Activated naive CD8-positive, alpha-beta T cell treated with anti-CD3 and anti-CD28 coated beads, Interleukin-2, amount 50 U/mL, for 24 hours (primary cell): ENCODE data around the gene SNED1.

ENCODE experiments used
- ATAC-seq: fragments of 150-1000 bp; cut with Tn5 transposase; one replicate; pipeline ENCODE4 v1.10.0; 2021
- DNase-seq: peaks from one replicate; pipeline ENCODE4 v3.0.0; 2021
- H3K27ac Mint-ChIP-seq: one replicate; pipeline ENCODE4 v1.8.0; 2021; ENCODE audit warnings: mild to moderate bottlenecking, mixed read lengths
- H3K27me3 Mint-ChIP-seq: one replicate; pipeline ENCODE4 v1.8.0; 2021; ENCODE audit warnings: mixed read lengths
- H3K36me3 Mint-ChIP-seq: one replicate; pipeline ENCODE4 v1.8.0; 2021; ENCODE audit warnings: low read depth, mixed read lengths
- H3K4me1 Mint-ChIP-seq: one replicate; pipeline ENCODE4 v1.8.0; 2021; ENCODE audit warnings: mixed read lengths
- H3K4me3 Mint-ChIP-seq: one replicate; pipeline ENCODE4 v1.8.0; 2021; ENCODE audit warnings: mild to moderate bottlenecking, moderate library complexity, mixed read lengths
- H3K9me3 Mint-ChIP-seq: one replicate; pipeline ENCODE4 v1.8.0; 2021; ENCODE audit warnings: mixed read lengths

SNED1 gene

DNA sequence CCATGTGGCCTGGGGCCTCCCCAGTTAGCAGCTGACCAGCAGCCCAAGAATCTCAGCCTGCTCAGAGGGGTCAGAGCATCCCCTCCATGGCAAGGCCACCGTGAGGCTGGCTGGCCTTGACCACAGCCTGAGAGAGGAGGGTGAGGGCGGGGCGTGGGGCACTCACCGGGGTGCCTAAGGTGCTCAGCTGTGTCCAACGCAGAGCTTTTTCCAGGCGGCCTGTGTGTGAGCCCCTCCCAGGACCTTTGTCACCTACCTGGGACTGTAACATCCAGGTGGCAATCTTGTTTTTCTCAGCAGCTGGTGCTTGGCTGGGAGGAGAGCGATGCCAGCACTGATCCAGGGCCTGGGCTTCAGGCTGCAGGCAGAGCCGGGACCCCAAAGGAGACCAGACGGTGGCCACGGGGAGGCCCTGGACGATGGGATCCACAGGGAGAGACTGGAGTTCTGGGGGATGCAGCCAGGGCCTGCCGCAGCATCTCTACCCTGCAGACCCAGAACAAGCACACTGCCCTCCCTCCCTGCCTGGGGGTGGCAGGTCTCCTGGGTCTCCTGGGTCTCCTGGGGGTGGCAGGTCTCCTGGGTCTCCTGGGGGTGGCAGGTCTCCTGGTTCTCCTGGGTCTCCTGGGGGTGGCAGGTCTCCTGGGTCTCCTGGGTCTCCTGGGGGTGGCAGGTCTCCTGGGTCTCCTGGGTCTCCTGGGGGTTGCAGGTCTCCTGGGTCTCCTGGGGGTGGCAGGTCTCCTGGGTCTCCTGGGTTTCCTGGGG lies 12.3 kb downstream of the SNED1 start:
- Mint-ChIP-seq H3K9me3 (peaks cover 6% of the 10 kb centered on the region), H3K4me1 (peaks cover 44% of the 10 kb centered on the region), H3K27me3 (no peaks in the 10 kb centered on the region), H3K4me3 (peak overlapping the region; percentile 25), H3K27ac (no peak overlapping the region), H3K36me3 (peaks cover 2% of the 10 kb centered on the region)
- no peak for DNase-seq
- no peak for ATAC-seq

DNA sequence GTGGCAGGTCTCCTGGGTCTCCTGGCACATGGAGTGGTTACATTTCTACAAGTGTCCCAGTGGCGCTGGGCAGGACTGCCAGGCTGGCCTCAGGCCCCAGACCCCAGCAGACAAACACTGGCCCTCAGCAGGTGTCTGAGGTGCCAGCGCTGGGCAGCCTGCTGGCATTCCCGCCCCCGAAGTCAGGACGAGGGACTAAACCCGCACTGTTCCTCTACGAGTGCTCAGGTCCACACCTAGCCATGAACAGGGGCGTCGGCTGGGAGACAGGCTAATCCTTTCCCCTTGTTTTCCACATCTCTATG lies 12.8 kb downstream of the SNED1 start:
- peaks cover 1% of the 10 kb centered on the region for H3K9me3 Mint-ChIP-seq
- ATAC-seq: no peak
- peaks cover 42% of the 10 kb centered on the region for H3K4me1 Mint-ChIP-seq
- no peak for DNase-seq
- no peaks in the 10 kb centered on the region for H3K27me3 Mint-ChIP-seq
- H3K27ac Mint-ChIP-seq: no peak overlapping the region
- H3K4me3 Mint-ChIP-seq: no peak overlapping the region
- H3K36me3 Mint-ChIP-seq: no peaks in the 10 kb centered on the region

DNA sequence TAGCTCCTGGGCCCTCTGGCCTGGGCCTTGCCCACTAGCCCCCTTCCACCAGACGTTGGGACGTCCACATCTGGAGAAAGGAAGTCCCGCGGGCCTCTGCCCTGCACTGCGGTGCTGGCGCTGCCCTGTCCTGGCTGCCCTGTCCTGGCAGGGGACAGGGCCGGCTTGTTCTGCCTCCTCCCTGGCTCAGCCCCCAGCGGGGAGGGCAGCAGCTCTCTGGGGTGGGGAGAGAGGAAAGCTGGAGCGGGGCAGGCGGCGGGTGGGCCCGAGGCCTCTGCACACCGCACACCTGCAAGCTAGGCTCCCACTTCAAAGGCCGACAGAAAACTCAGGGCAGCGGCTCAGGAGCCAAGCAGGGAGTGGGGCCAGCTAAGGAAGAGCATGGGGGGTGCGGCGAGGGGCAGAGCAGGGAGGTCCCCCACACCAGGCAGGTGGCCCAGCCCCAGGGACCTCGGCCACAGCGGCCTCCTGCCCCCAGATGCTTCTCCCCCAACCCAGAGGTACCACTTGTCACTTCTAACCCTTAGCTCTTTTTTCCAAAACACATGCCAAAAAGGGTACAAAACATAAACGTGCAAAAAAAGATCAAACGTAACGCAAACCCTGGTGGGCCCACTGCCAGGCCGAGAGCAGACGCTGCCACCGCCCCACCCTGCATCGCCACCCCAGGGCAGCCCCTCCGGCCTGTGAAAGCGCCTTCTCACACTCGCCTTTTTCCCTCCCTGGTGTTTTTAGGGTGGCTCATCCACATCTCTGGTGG lies 13.5 kb downstream of the SNED1 start:
- no peaks in the 10 kb centered on the region for H3K36me3 Mint-ChIP-seq
- H3K27me3 Mint-ChIP-seq: no peaks in the 10 kb centered on the region
- no peak for DNase-seq

DNA sequence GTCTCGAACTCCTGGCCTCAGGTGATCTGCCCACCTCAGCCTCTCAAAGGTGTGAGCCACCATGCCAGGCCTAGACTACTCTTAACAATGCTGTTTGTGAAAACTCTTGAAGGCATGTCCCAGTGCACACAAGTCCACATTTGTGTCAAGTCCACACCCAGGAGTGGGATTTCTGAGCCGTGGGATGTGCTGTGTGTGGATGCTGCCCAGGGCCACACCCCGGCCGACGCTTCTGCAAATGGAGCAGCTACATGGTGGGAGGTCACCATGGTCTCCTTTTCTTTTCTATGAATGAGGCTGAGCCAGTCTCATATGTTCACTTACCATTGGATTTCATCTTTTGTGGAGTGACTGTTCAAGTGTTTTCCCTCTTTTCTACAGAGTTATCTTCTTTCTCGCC lies 15.8 kb downstream of the SNED1 start:
- Mint-ChIP-seq H3K27me3 (no peaks in the 10 kb centered on the region), H3K4me3 (no peak overlapping the region), H3K36me3 (no peaks in the 10 kb centered on the region), H3K4me1 (peaks cover 28% of the 10 kb centered on the region), H3K9me3 (no peaks in the 10 kb centered on the region), H3K27ac (no peak overlapping the region)
- ATAC-seq (no peak), DNase-seq (no peak)

More for the DNA sequence above, 13.5 kb downstream of the SNED1 start:
- H3K27ac Mint-ChIP-seq: no peak overlapping the region
- ATAC-seq: no peak
- no peaks in the 10 kb centered on the region for H3K9me3 Mint-ChIP-seq
- no peak overlapping the region for H3K4me3 Mint-ChIP-seq
- peaks cover 35% of the 10 kb centered on the region for H3K4me1 Mint-ChIP-seq

DNA sequence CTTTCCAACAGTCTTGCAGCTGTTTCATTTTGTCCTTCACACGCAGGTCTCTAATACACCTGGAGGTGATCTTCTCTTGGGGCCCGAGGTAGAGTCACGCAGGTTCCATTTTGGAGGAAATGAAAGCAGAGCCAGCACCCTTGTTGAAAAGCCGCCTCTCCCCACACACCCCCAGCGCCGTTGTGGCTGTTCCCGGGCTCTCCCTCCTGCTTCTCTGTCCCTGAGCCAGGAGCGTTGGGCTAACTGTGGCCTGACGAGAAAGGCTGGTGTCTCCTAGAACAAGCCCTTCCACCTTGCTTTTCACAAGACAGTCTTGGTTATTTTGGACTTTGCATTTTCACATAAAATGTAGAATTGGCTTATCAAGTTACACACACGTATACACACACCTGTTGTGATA lies 16.3 kb downstream of the SNED1 start:
- Mint-ChIP-seq H3K27me3 (no peaks in the 10 kb centered on the region), H3K27ac (no peak overlapping the region), H3K4me3 (no peak overlapping the region), H3K4me1 (peaks cover 22% of the 10 kb centered on the region), H3K36me3 (no peaks in the 10 kb centered on the region), H3K9me3 (no peaks in the 10 kb centered on the region)
- DNase-seq: no peak
- ATAC-seq: no peak

DNA sequence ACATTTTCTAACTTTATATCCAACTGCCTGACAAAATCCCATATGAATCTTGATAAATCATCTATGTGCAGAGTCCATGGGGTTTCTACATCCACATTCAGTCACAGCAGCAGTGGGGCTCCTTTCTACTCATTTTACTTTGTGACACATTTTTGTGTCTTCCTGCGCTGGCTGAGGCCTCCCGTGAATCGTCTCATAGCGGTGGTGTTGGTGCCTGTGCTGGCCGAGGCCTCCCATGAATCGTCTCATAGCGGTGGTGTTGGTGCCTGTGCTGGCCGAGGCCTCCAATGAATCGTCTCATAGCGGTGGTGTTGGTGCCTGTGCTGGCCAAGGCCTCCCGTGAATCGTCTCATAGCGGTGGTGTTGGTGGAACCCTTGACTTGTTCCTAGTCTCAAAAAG lies 17.0 kb downstream of the SNED1 start:
- Mint-ChIP-seq H3K4me1 (peaks cover 15% of the 10 kb centered on the region), H3K27ac (no peak overlapping the region), H3K27me3 (no peaks in the 10 kb centered on the region), H3K4me3 (no peak overlapping the region), H3K36me3 (no peaks in the 10 kb centered on the region), H3K9me3 (no peaks in the 10 kb centered on the region)
- no peak for DNase-seq
- no peak for ATAC-seq

DNA sequence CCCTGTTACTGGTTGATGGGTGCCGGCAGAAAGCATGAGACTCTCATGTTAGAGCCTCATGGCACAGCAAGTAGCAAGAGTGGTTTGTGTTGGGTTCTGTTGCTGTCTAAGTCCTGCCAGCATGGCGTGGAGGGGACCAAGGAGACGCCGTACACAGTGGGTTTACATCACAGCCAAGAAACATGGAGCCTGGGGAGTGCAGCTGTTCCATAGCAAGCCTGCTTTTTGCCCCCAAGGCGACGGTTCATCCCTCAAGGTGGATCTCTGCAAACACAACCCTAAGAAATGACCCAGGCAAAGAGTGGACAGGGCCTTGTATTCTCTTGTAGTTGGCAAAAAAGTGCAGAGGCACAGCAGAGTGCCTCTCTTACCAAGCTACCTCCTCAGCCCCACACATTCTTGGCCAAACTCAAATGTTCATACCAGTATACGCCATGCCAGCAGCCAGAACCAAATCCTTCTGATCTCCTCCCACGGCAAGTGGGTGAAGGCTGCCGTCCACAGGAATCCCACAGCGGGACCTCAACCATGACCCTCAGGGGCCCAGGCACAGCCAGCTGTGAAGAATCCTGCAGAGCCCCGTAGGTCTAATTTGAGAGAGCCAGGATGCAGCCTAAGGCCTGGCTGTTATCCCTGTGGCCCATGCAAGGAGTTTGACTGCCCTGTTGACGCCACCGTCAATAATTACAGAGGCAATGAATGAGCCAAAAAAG lies 19.0 kb downstream of the SNED1 start:
- no peak for DNase-seq
- ATAC-seq: no peak
- Mint-ChIP-seq H3K36me3 (no peaks in the 10 kb centered on the region), H3K4me3 (no peak overlapping the region), H3K27me3 (no peaks in the 10 kb centered on the region), H3K4me1 (peaks cover 6% of the 10 kb centered on the region), H3K9me3 (peaks cover 2% of the 10 kb centered on the region), H3K27ac (no peak overlapping the region)

DNA sequence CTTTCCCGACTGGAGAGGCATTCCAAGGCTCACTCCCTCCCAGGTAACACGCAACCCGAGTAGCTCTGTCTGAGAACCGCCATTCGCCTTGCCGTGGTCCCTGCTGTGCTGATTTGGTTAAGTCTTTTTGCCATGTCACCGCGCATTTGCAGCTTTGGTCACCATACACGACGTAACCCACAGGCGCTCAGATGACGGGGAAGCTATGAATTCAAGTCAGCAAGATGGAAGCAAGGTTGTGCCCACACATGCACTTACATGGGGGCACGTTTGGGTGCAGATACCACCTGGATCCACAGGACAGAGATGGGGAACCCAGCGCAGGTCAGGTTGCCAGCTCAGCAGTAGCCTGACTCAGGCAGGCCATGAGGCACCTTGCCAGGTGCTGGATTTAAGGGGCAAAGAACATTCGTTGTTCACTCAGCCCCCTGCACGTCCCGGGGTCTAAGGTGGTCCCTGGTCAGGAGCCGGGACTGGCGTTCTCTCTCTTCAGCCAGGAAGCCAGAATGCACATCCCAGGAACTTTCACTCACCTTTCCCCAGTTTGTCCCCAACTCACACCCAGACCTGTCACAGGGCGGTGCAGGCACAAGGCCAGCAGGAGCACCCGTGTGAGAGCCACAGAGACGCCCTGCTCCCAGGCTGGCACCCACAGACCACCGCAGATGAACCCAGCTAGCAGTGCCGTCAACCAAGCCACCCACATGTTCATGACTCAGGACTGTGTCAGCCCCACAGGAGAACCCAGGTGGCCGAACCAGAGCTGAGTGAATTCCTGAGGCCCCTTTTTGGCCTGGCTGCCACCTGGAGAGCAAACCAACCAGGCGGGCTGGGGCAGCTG lies 19.9 kb downstream of the SNED1 start:
- ATAC-seq (peak; percentile 66), DNase-seq (no peak)
- Mint-ChIP-seq H3K4me1 (peaks cover 5% of the 10 kb centered on the region), H3K36me3 (no peaks in the 10 kb centered on the region), H3K27ac (no peak overlapping the region), H3K27me3 (no peaks in the 10 kb centered on the region), H3K9me3 (peaks cover 5% of the 10 kb centered on the region), H3K4me3 (no peak overlapping the region)

DNA sequence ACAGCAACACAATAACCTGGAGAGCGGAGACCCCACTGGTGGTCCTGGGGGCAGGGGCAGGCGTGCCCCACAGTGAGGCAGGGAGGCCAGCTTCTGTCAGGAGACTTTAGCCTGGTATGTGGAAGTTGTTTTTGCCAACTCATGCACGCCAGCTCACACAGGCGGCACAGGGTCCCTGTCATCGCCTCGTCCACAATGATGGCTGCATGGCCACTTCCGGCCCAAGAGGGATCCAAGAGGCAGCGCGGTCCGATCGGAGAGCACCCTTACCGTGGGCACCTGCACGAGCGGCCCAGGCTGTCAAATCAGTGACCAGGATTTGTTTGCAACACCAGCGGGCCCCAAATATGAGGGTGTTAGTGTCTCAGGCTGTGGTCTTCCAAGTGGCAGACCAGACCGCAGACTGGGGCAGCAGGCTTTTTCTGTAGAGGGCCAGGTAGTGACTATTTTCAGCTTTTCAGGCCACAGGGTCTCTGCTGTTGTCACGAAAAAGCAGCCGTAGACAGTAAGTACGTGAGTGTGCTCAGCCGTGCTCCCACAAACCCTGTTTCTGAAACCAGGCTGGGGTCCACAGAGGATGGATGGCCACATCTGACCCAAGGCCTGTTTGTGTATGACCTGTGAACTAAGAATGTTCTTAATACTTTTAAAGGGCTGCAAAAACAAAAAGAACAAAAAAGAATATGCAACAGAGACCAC lies 21.2 kb downstream of the SNED1 start:
- Mint-ChIP-seq H3K27me3 (no peaks in the 10 kb centered on the region), H3K9me3 (peaks cover 5% of the 10 kb centered on the region), H3K36me3 (no peaks in the 10 kb centered on the region), H3K27ac (no peak overlapping the region), H3K4me3 (no peak overlapping the region), H3K4me1 (peaks cover 5% of the 10 kb centered on the region)
- no peak for ATAC-seq
- no peak for DNase-seq

DNA sequence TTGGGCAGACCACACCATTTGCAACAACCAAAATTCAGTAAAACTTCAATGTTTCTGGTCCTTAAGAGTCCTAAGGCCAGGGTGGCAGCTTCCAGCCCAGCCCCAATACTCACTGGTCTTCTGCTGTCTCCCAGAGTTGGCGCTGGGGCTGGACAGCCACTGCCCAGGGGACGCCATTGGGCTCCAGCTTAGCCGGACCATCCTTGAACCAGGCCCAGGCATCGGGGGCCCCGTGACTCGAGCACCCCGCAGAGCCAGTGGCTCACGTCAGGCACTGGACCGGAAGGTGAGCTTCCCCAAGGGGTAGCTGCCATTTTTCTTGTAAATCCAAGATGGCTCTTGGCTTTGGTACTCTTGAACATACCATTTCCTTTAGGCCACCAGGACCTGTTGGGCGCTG lies 21.8 kb downstream of the SNED1 start:
- Mint-ChIP-seq H3K36me3 (peaks cover 2% of the 10 kb centered on the region), H3K27me3 (no peaks in the 10 kb centered on the region), H3K4me3 (no peak overlapping the region), H3K9me3 (peaks cover 8% of the 10 kb centered on the region), H3K4me1 (peaks cover 5% of the 10 kb centered on the region), H3K27ac (no peak overlapping the region)
- ATAC-seq (no peak), DNase-seq (no peak)

DNA sequence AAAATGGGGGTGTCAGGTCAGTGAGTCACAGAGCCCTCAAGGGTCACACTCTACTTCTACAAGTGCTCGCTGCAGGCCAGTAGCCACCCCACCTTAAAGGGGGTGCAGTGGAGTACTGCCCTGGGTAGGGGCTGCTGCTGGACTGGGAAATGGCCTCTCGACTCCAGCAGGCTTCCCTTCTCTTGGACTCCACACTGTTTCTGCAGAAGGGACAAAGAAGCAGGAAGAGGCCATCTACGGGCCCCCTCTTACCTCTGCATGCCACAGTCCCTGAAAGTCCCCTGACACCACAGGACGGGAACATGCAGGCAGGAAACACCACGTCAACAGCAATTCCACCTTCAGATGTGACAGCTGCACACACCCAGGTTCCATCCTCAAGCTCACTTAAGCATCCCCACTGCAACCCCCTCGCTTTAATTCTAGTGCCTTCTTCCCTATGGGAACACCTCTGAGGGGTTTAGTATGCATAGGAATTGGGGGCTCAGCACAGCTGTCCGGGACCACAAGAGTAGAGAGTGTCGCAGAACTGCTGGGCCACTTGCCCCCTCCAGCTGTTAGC lies 22.3 kb downstream of the SNED1 start:
- Mint-ChIP-seq H3K9me3 (peaks cover 13% of the 10 kb centered on the region), H3K4me3 (no peak overlapping the region), H3K27me3 (no peaks in the 10 kb centered on the region), H3K36me3 (peaks cover 5% of the 10 kb centered on the region), H3K4me1 (peaks cover 5% of the 10 kb centered on the region), H3K27ac (no peak overlapping the region)
- no peak for ATAC-seq
- no peak for DNase-seq

DNA sequence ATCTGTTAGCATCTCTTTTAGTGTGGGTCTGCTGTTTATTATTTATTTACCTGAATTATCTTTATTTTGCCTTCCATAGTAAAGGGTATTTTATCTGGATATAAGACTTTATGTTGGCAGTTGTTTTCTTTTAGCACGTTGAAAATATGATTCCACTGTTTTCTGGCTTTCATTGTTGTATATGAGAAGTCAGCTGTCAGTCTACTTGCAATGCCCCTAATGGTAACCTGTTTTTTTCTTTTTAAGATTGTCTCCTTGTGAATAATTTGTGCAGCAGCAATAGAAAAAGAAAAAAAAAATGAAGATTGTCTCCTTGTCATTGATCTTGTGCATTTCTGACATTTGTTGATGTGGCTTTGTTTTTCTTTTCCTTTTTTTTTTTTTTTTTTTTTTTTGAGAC lies 27.2 kb downstream of the SNED1 start:
- ATAC-seq (no peak), DNase-seq (no peak)
- Mint-ChIP-seq H3K9me3 (peaks cover 30% of the 10 kb centered on the region), H3K27ac (no peak overlapping the region), H3K4me3 (no peak overlapping the region), H3K36me3 (peaks cover 14% of the 10 kb centered on the region), H3K4me1 (no peaks in the 10 kb centered on the region), H3K27me3 (no peaks in the 10 kb centered on the region)

DNA sequence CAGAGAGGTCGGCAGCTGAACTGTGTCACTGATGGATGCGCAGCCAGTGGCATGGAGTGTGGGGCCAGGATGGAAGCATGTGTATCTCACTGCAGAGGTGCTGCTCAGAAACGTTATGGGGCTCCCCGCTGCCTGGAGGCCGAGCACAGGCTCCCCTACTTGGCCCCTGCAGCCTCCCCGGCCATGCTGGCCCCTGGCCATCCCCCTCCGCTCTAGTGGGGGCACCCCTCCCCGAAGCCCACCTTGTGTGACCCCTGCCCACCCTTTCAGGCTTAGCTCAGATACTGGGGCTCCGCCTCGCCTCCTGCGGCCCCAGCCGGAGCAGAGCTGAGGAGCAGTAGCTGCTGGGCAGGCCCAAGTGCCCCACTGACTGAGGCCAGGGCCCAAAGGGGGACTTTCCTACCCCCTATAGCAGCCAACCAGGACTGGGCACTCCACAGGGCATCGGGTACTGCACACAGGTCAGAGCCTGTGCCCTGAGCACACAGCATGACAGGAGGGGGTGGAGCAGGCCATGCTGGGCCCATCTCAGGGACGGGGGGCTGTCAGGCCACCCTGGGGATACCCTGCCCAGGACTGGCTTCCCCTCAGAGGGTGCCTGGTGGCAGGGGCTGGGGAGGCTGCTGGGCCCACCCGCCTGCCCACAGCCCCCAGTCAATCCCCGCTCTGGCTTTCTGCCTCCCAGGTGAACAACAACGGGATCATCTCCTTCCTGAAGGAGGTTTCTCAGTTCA lies 31.3 kb downstream of the SNED1 start:
- no peak overlapping the region for H3K4me3 Mint-ChIP-seq

More for the DNA sequence above, 31.3 kb downstream of the SNED1 start:
- ATAC-seq (no peak), DNase-seq (no peak)
- Mint-ChIP-seq H3K4me1 (peaks cover 5% of the 10 kb centered on the region), H3K27me3 (no peaks in the 10 kb centered on the region), H3K27ac (no peak overlapping the region), H3K9me3 (peaks cover 25% of the 10 kb centered on the region), H3K36me3 (peaks cover 14% of the 10 kb centered on the region)
